Medulla oblongata (tissue), 1 donor: Measurements from ENCODE around the gene CCDC50.

Experiments
- DNase-seq: peaks from one replicate; pipeline ENCODE4 v3.0.0-alpha.2; 2015; ENCODE audit errors: extremely low spot score

The CCDC50 gene

GRCh38 chr3:191328962-191329653, at the start of gene CCDC50:
CCDC50 (plus strand) TSS chr3:191329394; CDS start chr3:191329675, 281 bp downstream.
- DNase-seq, result peak; percentile 76

- no peak for DNase-seq
Measured at GRCh38 chr3:191280111-191280510, 49.1 kb upstream of the CCDC50 start.

- DNase-seq, result no peak
Measured at GRCh38 chr3:191280882-191281281, 48.3 kb upstream of the CCDC50 start.

GRCh38 chr3:191282251-191283185, 46.7 kb upstream of the CCDC50 start:
- no peak for DNase-seq

- DNase-seq, result no peak
Measured at GRCh38 chr3:191283400-191283799, 45.8 kb upstream of the CCDC50 start.

- DNase-seq, result peak; percentile 32
Measured at GRCh38 chr3:191290311-191291025, 38.7 kb upstream of the CCDC50 start.

GRCh38 chr3:191292243-191293015, 36.8 kb upstream of the CCDC50 start:
- no peak for DNase-seq

- DNase-seq, result no peak
Measured at GRCh38 chr3:191294291-191294690, 34.9 kb upstream of the CCDC50 start.

GRCh38 chr3:191296041-191296541, 33.1 kb upstream of the CCDC50 start:
- DNase-seq, result no peak

GRCh38 chr3:191298846-191299245, 30.3 kb upstream of the CCDC50 start:
- no peak for DNase-seq

- no peak for DNase-seq
Measured at GRCh38 chr3:191300422-191300821, 28.8 kb upstream of the CCDC50 start.

- DNase-seq, result no peak
Measured at GRCh38 chr3:191301017-191301416, 28.2 kb upstream of the CCDC50 start.

- no peak for DNase-seq
Measured at GRCh38 chr3:191301782-191302411, 27.3 kb upstream of the CCDC50 start.

GRCh38 chr3:191302451-191302850, 26.7 kb upstream of the CCDC50 start:
- no peak for DNase-seq

GRCh38 chr3:191303596-191303995, 25.6 kb upstream of the CCDC50 start:
- peak; percentile 33 for DNase-seq

- DNase-seq, result no peak
Measured at GRCh38 chr3:191306428-191306827, 22.8 kb upstream of the CCDC50 start.

GRCh38 chr3:191307341-191307740, 21.9 kb upstream of the CCDC50 start:
- DNase-seq, result no peak

- no peak for DNase-seq
Measured at GRCh38 chr3:191313296-191313695, 15.9 kb upstream of the CCDC50 start.

GRCh38 chr3:191314109-191314728, 15.0 kb upstream of the CCDC50 start:
- DNase-seq, result no peak

- DNase-seq, result no peak
Measured at GRCh38 chr3:191316876-191317603, 12.2 kb upstream of the CCDC50 start.
